T-helper 1 cell treated with Interleukin-12 subunit alpha and Interleukin-12 subunit beta and Interleukin-4 antibody, amounts not matched to agents 30 ng/mL and 1 ng/mL, for 36 hours (primary cell): ENCODE data around the gene CIDEA. TPM values are rescaled to one million over a fixed set of nuclear protein-coding genes. Genes with fewer than 3 reads are reported as not detected.
"Not testable (repeated sequence)": the region's sequence is repeated elsewhere in the genome, so short reads cannot be mapped to it uniquely, and the experiment has no call there.

Source experiments
- intact Hi-C: fragments of 100-400 bp; cut with micrococcal nuclease; formaldehyde crosslinking; loops from one replicate; pipeline ENCODE4 v1.15.1; 2024
- total RNA-seq: library from RNA; stranded (reverse); gene quantifications from 2 replicates; pipeline ENCODE4 v1.2.3, GENCODE V29; 2022

Gene CIDEA
- total RNA-seq, 1 donor from 2014 or later, result not detected

DNA sequence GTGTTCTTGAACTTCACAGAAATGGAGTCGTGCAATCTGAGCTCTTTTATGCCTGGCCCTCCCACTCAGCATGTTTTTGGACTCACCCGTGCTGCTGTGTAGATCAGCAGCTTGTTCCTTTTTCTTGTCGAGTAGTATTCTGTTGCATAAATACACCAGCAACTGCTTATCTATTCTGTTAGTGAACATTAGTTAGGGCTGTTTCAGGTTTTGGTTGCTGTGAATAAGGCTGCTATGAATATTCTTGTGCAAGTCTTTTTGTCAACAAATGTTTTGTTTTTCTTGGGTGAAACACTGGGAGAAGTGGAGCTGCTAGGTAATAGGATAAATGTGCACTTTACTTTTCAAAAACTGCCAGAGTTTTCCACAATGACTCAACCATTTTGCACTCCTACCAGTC, 15.3 kb upstream of the CIDEA start:
- intact Hi-C loops, result no loop called here

DNA sequence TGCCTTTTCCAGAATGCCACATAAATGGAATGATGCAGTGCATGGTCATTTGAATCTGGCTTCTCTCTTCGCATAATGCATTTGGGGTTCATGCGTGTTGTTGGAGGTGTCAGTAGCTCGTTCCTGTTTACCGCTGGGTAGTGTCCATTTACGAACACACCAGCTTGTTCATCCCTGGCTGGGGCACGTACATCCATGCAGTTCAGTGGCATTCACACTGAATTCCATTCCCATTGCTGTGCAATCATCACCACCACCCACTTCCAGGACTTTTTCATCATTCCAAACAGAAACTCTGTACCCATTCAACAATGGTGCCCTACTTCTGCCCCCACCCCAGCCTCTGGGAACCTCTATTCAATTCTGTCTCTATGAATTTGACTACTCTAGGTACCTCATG, 14.7 kb upstream of the CIDEA start:
- intact Hi-C loops, result no loop called here

DNA sequence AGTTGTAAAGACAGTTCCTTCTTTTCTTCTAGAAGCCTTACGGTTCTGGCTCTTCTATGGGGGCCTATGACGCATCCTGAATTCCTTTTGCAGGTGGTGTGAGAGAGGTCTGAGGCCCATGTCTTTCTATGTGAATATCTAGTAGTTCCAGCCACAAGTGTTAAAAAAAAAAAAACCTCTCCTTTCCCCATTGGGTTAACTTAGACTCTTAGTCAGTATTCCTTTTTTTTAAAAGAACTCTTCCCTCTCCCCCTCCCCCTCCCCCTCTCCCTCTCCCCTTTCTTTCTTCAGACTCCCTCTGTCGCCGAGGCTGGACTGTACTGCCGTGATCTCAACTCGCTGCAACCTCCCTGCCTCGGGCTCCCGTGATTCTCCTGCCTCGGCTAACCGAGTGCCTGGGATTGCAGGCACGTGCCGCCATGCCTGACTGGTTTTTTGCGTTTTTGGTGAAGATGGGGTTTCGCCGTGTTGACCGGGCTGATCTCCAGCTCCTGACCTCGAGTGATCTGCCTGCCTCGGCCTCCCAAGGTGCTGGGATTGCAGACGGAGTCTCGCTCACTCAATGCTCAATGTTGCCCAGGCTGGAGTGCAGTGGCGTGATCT, 11.4 kb upstream of the CIDEA start:
- intact Hi-C loops, result no loop called here

GRCh38 chr18:12243272-12243671, 10.9 kb upstream of the CIDEA start:
- intact Hi-C loops, result not testable (repeated sequence)

GRCh38 chr18:12245793-12246135, 8.4 kb upstream of the CIDEA start:
- intact Hi-C loops, result no loop called here

- intact Hi-C loops, result no loop called here
Observed at GRCh38 chr18:12246849-12247808, 7.0 kb upstream of the CIDEA start.

DNA sequence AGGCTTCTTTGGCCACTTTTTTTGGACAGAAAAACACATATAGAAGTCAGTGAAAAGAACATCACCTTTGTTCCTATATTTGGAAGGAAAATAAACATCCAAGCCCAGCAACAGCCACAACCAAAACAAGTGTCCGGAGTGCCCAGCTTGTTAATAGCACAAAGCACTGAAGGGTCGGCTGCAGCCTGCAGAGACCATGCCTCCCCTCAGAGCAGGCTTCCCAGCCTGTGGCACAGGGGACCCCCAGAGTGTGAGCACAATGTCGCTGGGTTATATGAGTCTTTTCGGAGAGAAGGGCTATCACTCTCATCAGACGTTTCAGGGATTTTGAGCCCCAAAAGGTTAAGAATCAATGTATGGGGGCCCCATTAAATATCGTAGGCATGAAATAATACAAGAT, 6.2 kb upstream of the CIDEA start:
- intact Hi-C loops, result no loop called here

GRCh38 chr18:12248926-12249720, 5.0 kb upstream of the CIDEA start:
- intact Hi-C loops, result no loop called here

DNA sequence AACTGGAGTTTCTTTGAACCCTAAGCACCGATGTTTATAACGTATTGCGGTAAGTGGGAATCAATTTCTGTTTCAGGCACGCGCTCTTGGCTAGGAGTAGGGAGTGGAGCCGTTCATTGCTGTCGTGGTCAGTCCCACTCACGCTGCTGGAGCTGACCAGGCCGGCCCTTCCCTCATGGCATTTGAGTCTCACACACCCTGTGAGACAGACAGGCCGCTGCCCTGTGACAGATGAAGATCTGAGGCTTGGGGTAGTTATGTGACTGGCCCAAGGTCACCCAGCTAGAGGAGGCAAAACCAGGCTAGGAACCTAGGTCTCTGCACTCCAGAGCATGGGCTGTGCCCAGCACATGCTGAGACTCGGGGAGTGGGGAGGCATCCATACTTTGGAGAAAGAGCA, 2.9 kb upstream of the CIDEA start:
- intact Hi-C loops, result no loop called here

- intact Hi-C loops, result no loop called here
Observed at GRCh38 chr18:12252061-12252460, 2.1 kb upstream of the CIDEA start.

DNA sequence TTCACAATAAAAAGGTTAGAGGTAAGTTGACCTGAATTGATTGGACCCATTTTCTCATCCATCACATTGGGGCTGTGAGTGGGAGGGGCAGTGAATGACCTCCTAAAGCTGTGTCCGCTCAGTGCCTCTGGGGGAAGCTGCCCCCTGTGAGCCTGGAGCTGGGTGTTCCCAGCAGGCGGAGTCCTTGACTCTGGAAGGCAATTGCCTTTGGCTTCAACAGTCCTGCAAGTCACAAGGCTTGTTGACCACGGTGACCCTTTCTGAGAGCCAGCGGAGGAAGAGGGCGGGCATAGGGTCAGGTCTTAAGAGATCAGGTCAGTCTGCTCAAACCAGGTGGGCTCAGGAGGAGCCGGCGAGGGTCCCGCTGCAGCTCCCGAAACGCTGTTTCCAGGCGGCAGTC, 1.1 kb upstream of the CIDEA start:
- intact Hi-C loops, result no loop called here

- intact Hi-C loops, result no loop called here
Observed at GRCh38 chr18:12253663-12254135, 462 bp upstream of the CIDEA start.

GRCh38 chr18:12254820-12255511, 805 bp downstream of the CIDEA start:
- intact Hi-C loops, result no loop called here

DNA sequence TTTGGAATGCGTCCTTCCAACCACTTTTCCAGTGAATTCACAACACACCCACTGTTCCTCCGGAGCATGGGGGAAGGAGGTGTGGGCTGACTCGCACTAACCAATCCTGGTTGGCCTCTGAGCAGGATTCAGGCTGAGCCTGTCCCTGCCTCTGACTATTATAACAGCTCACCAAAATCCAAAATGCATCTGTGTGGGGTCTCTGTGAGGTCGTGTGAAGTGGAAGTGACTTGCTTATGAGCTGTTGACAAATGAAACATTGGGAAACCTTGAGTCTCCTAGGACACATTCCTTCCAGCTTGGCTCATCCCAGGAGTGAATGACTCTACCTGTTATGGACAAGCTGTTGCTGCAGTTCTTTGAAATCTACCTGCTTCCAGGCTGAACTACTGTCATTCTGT, 1.5 kb downstream of the CIDEA start:
- intact Hi-C loops, result no loop called here

- intact Hi-C loops, result no loop called here
Observed at GRCh38 chr18:12256951-12257350, 2.8 kb downstream of the CIDEA start.

DNA sequence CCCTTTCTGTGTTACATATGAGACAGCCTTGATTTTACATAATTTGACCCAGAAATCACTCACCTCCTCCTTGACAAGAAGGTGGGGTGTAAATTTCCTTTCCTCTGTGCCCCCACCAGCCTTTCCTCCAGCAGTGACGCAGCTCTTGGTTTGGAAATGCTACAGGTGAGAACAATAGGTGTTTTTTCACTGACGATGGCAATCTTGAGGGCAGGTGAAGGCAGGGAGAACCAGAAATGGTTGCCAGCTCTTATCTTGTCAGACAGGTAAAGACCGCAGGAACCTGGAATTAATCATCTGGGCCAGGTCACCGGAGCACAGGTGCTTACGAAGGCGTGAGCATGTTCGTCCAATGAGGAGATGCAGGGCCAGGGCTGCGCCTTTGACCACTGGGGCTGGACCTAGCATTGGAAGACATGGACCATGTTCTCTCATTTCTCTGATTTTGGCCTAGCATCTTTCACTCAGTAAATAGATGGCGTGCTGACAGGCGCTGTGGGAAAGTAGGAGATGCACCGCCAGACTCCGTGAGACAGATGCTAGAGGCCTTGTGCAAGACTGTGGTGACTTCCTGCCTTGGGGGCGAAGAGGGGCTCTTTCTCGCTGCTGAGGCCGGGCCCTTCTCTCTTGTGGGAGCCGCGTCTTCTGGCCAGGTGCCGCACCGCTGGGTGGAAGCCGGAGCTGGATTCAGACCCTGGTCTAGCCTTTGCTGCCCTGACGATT, 4.0 kb downstream of the CIDEA start:
- intact Hi-C loops, result no loop called here

DNA sequence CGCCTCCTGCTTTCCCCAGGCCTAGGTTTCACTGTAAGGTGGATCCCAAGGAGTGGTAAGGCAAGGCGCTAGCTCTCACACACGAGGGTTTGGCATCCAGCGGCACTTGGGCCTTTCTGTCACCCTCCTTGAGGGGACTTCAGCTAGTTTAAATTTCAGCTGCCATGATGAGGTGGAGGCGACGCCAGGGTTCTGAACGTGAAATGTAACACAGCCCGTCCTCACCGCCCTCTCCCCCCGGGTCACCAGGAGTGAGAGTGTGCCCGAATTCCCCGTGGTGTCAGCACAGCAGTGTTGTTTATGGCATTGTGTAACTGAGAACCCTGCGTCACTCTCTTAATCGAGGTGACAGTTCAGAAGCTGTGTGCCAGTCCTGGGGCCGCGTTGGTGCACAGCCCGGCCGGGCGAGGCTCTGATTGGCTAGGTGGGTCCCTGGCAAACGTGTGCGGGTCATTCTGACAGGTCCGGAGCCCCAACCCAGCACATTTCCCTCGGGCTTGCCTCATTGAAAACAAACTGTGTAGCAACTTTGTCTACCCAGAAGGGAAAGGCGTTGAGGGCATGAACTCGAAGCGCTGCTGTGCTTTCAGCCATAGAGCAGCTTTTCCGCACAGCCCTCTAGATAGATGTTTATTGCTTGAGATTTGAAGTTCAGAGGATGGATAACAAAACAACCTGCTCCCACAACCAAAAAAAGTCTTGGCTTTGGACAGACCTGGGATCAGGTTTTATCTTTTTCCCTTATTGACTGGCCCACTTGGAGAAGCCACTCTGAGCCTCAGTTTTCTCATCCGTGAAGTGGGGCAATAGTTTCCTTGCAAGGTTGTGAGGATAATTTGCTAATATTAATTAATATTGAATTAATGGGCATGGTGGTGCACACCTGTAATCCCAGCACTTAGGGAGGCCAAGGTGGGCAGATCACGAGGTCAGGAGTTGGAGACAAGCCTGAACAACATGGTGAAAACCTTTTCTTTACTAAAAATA, 4.9 kb downstream of the CIDEA start:
- intact Hi-C loops, result no loop called here

DNA sequence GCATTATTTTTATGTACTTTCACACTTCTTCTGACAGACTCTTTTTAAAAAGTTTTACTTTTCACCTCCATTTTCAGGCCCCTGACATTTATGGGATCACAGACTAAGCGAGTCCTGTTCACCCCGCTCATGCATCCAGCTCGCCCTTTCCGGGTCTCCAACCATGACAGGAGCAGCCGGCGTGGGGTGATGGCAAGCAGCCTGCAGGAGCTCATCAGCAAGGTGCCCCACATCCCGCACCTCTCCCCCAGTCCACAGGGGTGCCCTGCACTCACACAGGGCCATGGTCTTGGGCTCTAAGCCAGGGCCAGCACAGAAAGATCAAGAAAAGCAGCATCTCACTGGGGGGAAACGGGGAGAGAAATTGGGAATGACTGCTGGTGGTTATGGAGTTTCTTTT, 8.6 kb downstream of the CIDEA start:
- intact Hi-C loops, result no loop called here

DNA sequence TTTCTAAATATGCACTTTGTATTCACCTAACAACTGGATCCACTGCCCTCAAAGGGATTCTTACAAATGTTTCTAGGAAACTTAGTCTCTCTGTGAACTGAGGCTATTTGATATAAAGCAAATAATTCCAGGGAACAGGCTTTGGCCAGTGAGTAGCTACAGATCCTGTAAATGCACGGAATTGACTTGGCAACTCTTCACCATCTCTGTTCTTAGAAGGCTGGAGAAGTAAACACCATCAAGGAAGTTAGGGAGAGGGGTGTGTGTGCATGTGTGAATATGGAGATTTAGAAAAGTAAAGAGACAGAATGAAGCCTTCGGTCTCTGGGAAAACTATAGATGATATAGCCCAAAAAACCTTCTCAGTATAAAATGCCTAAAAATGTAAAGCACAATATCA, 10.7 kb downstream of the CIDEA start:
- intact Hi-C loops, result no loop called here
